GM12872 (cell line): ENCODE data around the gene NLGN1.

Experiments used
- TF ChIP-seq, protein P1 (sequence below): IDR thresholded peaks from 3 replicates; pipeline ENCODE4 v1.5.1; 2011; ENCODE audit warnings: low read depth, mild to moderate bottlenecking, low read length, moderate library complexity; ENCODE audit not compliant: insufficient read depth

The NLGN1 gene

GRCh38 chr3:173939331-173939730 lies 541.8 kb downstream of the NLGN1 start:
- TF ChIP-seq, protein P1, sequence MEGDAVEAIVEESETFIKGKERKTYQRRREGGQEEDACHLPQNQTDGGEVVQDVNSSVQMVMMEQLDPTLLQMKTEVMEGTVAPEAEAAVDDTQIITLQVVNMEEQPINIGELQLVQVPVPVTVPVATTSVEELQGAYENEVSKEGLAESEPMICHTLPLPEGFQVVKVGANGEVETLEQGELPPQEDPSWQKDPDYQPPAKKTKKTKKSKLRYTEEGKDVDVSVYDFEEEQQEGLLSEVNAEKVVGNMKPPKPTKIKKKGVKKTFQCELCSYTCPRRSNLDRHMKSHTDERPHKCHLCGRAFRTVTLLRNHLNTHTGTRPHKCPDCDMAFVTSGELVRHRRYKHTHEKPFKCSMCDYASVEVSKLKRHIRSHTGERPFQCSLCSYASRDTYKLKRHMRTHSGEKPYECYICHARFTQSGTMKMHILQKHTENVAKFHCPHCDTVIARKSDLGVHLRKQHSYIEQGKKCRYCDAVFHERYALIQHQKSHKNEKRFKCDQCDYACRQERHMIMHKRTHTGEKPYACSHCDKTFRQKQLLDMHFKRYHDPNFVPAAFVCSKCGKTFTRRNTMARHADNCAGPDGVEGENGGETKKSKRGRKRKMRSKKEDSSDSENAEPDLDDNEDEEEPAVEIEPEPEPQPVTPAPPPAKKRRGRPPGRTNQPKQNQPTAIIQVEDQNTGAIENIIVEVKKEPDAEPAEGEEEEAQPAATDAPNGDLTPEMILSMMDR, result no peak

GRCh38 chr3:173943264-173943663 lies 545.7 kb downstream of the NLGN1 start:
- TF ChIP-seq, protein P1, result no peak

GRCh38 chr3:173945170-173945569 lies 547.6 kb downstream of the NLGN1 start:
- TF ChIP-seq, protein P1, result no peak

DNA sequence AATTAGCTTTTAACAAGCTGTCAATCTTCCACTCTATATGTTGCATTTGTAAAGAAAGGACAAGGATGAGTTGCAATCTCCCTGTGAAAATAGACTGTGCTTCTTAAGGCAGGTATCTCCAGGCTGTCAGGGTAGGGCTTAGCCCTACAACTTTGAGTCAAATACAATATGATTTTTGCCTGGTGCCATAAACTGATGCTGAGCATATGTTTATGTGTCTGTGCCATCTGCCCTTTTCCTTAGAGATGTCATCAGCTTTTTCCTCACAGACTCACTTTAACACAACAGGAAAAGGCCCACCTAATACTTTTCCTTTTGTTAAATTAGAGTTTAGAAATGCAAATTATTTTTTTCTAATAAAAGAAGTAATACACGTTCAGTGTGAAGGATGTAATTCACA lies 548.3 kb downstream of the NLGN1 start:
- TF ChIP-seq, protein P1, result no peak

DNA sequence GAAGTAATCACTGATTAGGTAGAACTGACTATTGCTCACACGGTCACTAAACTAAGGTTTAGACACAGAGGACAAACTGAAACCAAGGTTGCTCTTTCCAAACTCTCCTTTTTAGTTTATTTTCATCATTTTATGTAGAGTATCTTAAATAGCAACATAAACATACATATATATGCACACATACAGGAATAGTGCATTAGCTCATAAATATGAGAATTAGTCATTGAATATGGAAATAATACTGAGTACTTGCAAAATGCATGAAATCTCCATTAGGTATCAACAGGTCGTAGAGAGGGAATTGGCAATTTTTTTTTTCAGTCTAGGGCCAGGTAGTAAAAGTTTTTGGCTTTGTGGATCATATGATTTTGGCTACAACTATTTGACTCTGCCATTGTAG lies 557.1 kb downstream of the NLGN1 start:
- TF ChIP-seq, protein P1, result no peak

GRCh38 chr3:173957646-173958045 lies 560.1 kb downstream of the NLGN1 start:
- TF ChIP-seq, protein P1, result no peak

- TF ChIP-seq, protein P1, result no peak
Measured at GRCh38 chr3:173958805-173959204, 561.3 kb downstream of the NLGN1 start.

DNA sequence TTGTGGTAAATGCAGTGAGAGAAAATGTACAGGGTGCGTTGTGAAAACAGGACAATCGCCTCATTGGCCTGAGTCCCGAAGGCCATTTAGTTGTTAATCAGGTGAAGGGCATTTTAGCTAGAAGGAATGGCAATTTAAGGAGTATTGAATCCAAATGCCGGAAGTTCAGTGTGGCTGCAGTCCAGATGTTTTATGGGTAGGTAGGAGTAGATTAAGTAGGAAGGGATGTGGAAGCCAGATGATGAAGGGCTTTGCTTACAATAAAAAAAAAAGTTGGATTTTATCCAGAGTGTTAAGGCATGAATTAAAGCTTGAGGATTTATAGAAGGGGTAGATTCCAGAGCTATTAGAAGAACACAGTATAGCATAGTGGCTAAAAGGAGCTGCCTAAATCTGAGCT lies 572.7 kb downstream of the NLGN1 start:
- TF ChIP-seq, protein P1, result no peak
